WTC11 (cell line): ENCODE measurements around the gene EOGT. TPM values are rescaled to one million over a fixed set of nuclear protein-coding genes. Genes with fewer than 3 reads are reported as not detected.

Source experiments
- ATAC-seq: fragments of 200-7000 bp; cut with Tn5 transposase; 2 replicates; pipeline ENCODE4 v1.10.0; 2021; ENCODE audit warnings: mild to moderate bottlenecking, moderate library complexity
- CTCF ChIA-PET: fragments of 300-600 bp; sonication (Branson Sonifier 250); formaldehyde crosslinking; loops from one replicate; lab custom pipeline; 2021; ENCODE audit warnings: antibody characterized with exemption; lab: Charles Lee
- POLR2A ChIA-PET: fragments of 350-600 bp; sonication (Branson Sonifier 250); formaldehyde crosslinking; loops from one replicate; lab custom pipeline; 2021; ENCODE audit warnings: antibody characterized with exemption; lab: Charles Lee
- DNase-seq: peaks from one replicate; pipeline ENCODE4 v3.0.0; 2021; ENCODE audit warnings: low spot score
- H3K27ac Mint-ChIP-seq: 2 replicates; pipeline ENCODE4 v1.8.0; 2021; ENCODE audit warnings: mixed read lengths
- H3K27me3 Mint-ChIP-seq: 2 replicates; pipeline ENCODE4 v1.8.0; 2021; ENCODE audit warnings: low read depth, mild to moderate bottlenecking, moderate library complexity, mixed read lengths
- H3K36me3 Mint-ChIP-seq: 2 replicates; pipeline ENCODE4 v1.8.0; 2021; ENCODE audit warnings: mixed read lengths
- H3K4me1 Mint-ChIP-seq: 2 replicates; pipeline ENCODE4 v1.8.0; 2022; ENCODE audit warnings: mixed read lengths
- H3K4me3 Mint-ChIP-seq: 2 replicates; pipeline ENCODE4 v1.8.0; 2021; ENCODE audit warnings: mild to moderate bottlenecking, moderate library complexity, mixed read lengths
- H3K9me3 Mint-ChIP-seq: 2 replicates; pipeline ENCODE4 v1.8.0; 2021; ENCODE audit warnings: mixed read lengths
- CBFB ChIP-seq: sonication (generic); formaldehyde crosslinking; IDR thresholded peaks from 2 replicates; pipeline ENCODE4 v1.8.1; 2022; ENCODE audit warnings: mild to moderate bottlenecking, low read depth, missing genetic modification reagents
- CREB1 ChIP-seq: sonication (generic); formaldehyde crosslinking; IDR thresholded peaks from 2 replicates; pipeline ENCODE4 v1.8.0; 2023; ENCODE audit warnings: mild to moderate bottlenecking, missing genetic modification reagents
- FOXP4 ChIP-seq: sonication (generic); formaldehyde crosslinking; IDR thresholded peaks from 2 replicates; pipeline ENCODE4 v1.8.0; 2022; ENCODE audit warnings: mild to moderate bottlenecking, missing genetic modification reagents
- GABPB1 ChIP-seq: sonication (generic); formaldehyde crosslinking; IDR thresholded peaks from 2 replicates; pipeline ENCODE4 v1.8.1; 2023; ENCODE audit warnings: mild to moderate bottlenecking, missing genetic modification reagents
- HMGA2 ChIP-seq: fragments of 250-450 bp; sonication (Bioruptor Pico); IDR thresholded peaks from 2 replicates; pipeline ENCODE4 v1.4.0; 2021; ENCODE audit warnings: mild to moderate bottlenecking, moderate library complexity
- HMGXB4 ChIP-seq: sonication (generic); formaldehyde crosslinking; IDR thresholded peaks from 2 replicates; pipeline ENCODE4 v1.8.1; 2023; ENCODE audit warnings: mild to moderate bottlenecking, moderate library complexity, missing genetic modification reagents
- KAT7 ChIP-seq: sonication (generic); formaldehyde crosslinking; IDR thresholded peaks from 2 replicates; pipeline ENCODE4 v1.8.1; 2023; ENCODE audit warnings: missing genetic modification reagents, mild to moderate bottlenecking, borderline replicate concordance
- NFE2L1 ChIP-seq: sonication (generic); formaldehyde crosslinking; IDR thresholded peaks from 2 replicates; pipeline ENCODE4 v1.8.1; 2023; ENCODE audit warnings: missing genetic modification reagents
- NR3C1 ChIP-seq: sonication (generic); formaldehyde crosslinking; conservative IDR thresholded peaks from 2 replicates; pipeline ENCODE4 v1.8.1; 2023; ENCODE audit warnings: low read depth, mild to moderate bottlenecking, missing genetic modification reagents
- SOX15 ChIP-seq: fragments of 250-450 bp; sonication (Bioruptor Pico); IDR thresholded peaks from 2 replicates; pipeline ENCODE4 v1.9.0; 2021; ENCODE audit warnings: mild to moderate bottlenecking
- TEAD1 ChIP-seq: sonication (generic); formaldehyde crosslinking; IDR thresholded peaks from 2 replicates; pipeline ENCODE4 v1.8.0; 2022; ENCODE audit warnings: mild to moderate bottlenecking, missing genetic modification reagents
- TEAD4 ChIP-seq: sonication (generic); formaldehyde crosslinking; IDR thresholded peaks from 2 replicates; pipeline ENCODE4 v1.8.0; 2022; ENCODE audit warnings: mild to moderate bottlenecking, missing genetic modification reagents
- ZMAT4 ChIP-seq: fragments of 250-450 bp; sonication (Bioruptor Pico); IDR thresholded peaks from 2 replicates; pipeline ENCODE4 v1.9.0; 2021; ENCODE audit warnings: mild to moderate bottlenecking
- ZNF121 ChIP-seq: sonication (generic); formaldehyde crosslinking; IDR thresholded peaks from 2 replicates; pipeline ENCODE4 v1.8.0; 2023; ENCODE audit warnings: missing genetic modification reagents
- ZNF263 ChIP-seq: sonication (generic); formaldehyde crosslinking; IDR thresholded peaks from 2 replicates; pipeline ENCODE4 v1.8.1; 2022; ENCODE audit warnings: low read depth, mild to moderate bottlenecking, moderate library complexity, missing genetic modification reagents
- ZNF396 ChIP-seq: fragments of 250-450 bp; sonication (Bioruptor Pico); IDR thresholded peaks from 2 replicates; pipeline ENCODE4 v1.8.0; 2021; ENCODE audit warnings: mild to moderate bottlenecking, moderate library complexity, borderline replicate concordance
- ZNF423 ChIP-seq: fragments of 250-450 bp; sonication (Bioruptor Pico); IDR thresholded peaks from 2 replicates; pipeline ENCODE4 v2.1.2; 2022; ENCODE audit warnings: mild to moderate bottlenecking, moderate library complexity
- ZNF532 ChIP-seq: fragments of 250-450 bp; sonication (Bioruptor Pico); IDR thresholded peaks from 2 replicates; pipeline ENCODE4 v1.9.0; 2021; ENCODE audit warnings: mild to moderate bottlenecking, borderline replicate concordance
- total RNA-seq: library from RNA; stranded (reverse); gene quantifications from 3 replicates; pipeline ENCODE4 v1.2.3, GENCODE V29; 2021
- TF ChIP-seq, protein P1 (sequence below): fragments of 250-450 bp; sonication (Bioruptor Pico); conservative IDR thresholded peaks from 2 replicates; pipeline ENCODE4 v1.9.0; 2021; ENCODE audit warnings: mild to moderate bottlenecking

EOGT gene
- total RNA-seq, 1 experiment from 2014 or later = 32.9 TPM

- TF ChIP-seq CREB1 (CRISPR knock-in tag) (no peak), CBFB (CRISPR knock-in tag) (no peak), ZNF396 (no peak), ZNF263 (CRISPR knock-in tag) (no peak), HMGA2 (CRISPR knock-in tag) (no peak)
Observed at GRCh38 chr3:69011096-69011730, 2.3 kb downstream of the EOGT start (continued).

DNA sequence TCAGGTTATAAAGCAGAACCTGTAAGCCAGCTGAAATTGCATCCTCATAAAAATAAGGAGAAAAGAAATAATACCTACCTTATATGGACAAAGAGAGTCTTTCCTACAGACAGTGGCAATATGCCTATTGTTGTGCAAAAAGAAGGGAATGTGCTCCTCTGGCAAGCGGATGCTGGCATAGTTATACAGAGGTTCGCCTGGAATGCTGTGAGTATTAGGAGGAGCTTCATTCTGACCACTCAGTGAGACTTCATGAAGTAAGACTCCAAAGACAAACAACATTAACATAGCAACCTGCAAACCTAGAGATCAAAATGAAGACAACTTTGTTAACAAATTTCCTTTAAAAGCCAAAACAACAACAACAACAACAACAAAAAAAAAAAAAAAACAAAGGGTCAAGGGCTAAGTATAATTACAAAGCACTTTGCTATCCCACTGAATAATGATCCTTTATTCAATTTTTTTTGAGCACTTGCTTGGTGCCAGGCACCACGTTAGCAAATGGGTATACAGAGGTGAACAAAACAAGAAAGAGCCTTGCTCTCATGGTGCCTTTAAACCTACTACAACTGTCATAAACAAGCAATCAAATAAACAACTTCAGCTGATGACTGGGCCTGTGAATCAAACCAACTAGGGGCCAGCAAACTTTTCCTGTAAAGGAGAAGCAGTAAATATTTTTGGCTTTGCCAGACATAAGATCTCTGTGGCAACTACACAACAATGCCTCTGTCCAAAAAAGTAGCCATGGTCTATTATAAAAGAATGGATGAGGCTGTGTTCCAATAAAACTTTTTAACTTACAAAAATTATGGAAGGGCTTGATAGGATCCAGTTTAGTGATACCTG lies 3.7 kb downstream of the EOGT start:
- Mint-ChIP-seq H3K4me1 (peaks cover 59% of the 10 kb centered on the region), H3K36me3 (peaks cover 37% of the 10 kb centered on the region), H3K27ac (peak overlapping the region; percentile 94), H3K4me3 (peak overlapping the region; percentile 2; the same call in 1 of the 2 replicates), H3K9me3 (no peaks in the 10 kb centered on the region), H3K27me3 (peaks cover 3% of the 10 kb centered on the region; the same call in 1 of the 2 replicates)
- ChIA-PET CTCF (interaction anchor here (0.7 to 1.9 kb wide), 7 partner anchors 28 to 341 kb away, joined by 3 to 7 read pairs (median 4); no protein-coding TSS in a partner anchor), POLR2A (interaction anchor here (0.7 kb wide), 3 partner anchors 153 to 801 kb away, joined by 3 to 8 read pairs (median 5); no protein-coding TSS in a partner anchor)
- DNase-seq (peak; percentile 26), ATAC-seq (peak; percentile 78)
- peak; percentile 61; the same call in 1 of the 2 replicates for TF ChIP-seq ZNF532
- TF ChIP-seq GABPB1 (CRISPR knock-in tag) = no peak
- peak; percentile 75; the same call in 1 of the 2 replicates for TF ChIP-seq TEAD4
- peak; percentile 90; the same call in 1 of the 2 replicates for TF ChIP-seq TEAD1

DNA sequence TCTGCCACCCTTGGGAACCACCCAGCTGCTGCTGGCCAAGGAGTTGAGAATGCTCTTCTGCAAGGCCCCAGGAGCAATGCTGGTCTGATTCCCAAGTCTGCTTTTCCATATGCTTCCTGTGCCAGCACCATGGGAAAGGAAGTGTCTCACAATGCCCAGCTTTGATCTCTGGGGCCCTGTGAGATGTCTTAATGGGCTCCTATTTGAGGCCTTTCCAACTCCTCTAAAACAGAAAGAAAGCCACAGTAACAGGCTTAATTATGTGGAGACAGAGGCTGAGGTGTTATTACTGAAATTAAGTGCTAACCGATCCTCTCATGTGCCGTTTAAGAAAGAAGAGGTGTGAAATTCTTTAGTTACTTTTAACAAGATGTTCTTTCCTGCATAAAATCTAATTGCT lies 4.5 kb downstream of the EOGT start:
- Mint-ChIP-seq H3K27ac (peak overlapping the region; percentile 94), H3K4me1 (peaks cover 51% of the 10 kb centered on the region), H3K36me3 (peaks cover 44% of the 10 kb centered on the region), H3K4me3 (no peak overlapping the region; the same call in 1 of the 2 replicates), H3K27me3 (no peaks in the 10 kb centered on the region), H3K9me3 (no peaks in the 10 kb centered on the region)
- ATAC-seq = peak; percentile 3
- POLR2A ChIA-PET = interaction anchor here (0.7 kb wide), 3 partner anchors 154 to 801 kb away, joined by 3 to 8 read pairs (median 5); no protein-coding TSS in a partner anchor
- CTCF ChIA-PET = interaction anchor here (0.7 to 1.9 kb wide), 8 partner anchors 27 to 342 kb away, joined by 3 to 7 read pairs (median 4); partner anchors contain the start of gene TAFA4
- no peak for DNase-seq
- TF ChIP-seq ZNF121 (CRISPR knock-in tag) (no peak), NR3C1 (CRISPR knock-in tag) (no peak), HMGXB4 (no peak), ZNF423 (CRISPR knock-in tag) (no peak), KAT7 (no peak), CBFB (CRISPR knock-in tag) (no peak), NFE2L1 (no peak), ZMAT4 (CRISPR knock-in tag) (no peak), FOXP4 (no peak), TEAD1 (no peak), GABPB1 (CRISPR knock-in tag) (no peak), HMGA2 (CRISPR knock-in tag) (no peak), SOX15 (no peak), TEAD4 (no peak)
- TF ChIP-seq, protein P1, sequence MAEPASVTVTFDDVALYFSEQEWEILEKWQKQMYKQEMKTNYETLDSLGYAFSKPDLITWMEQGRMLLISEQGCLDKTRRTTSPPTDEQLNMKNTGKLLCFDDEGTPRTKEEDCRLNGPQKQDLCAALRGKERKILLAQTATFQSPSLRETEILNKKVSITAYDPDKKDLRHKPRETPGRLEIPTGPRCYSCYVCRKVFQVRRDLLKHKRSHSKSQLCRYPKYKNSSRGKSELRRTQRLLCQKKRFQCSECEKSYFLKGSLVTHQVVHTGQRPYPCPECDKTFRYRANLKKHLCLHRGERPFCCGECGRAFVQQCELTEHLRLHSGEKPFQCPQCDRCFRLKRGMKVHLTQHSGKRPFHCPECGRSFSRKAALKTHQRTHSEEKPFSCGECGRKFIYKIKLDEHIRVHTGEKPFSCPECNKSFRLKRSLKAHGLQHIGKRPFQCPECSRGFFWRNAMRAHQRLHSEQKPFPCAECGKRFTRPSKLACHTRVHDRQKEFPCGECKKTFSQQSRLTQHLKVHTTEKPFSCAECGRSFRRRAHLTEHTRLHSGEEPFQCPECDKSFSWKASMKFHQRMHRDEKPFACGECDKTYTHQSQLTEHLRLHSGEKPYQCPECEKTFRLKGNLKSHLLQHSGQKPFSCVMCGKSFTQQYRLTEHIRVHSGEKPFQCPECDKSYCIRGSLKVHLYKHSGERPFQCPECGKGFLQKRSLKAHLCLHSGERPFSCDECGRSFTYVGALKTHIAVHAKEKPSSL = no peak
